HG02571 (cell line): ENCODE data around the gene POU6F1.
A peak's percentile ranks its signal among the peaks of the same experiment; 100 is the strongest.

Source experiments
- ATAC-seq: cut with Tn5 transposase; IDR thresholded peaks from one replicate; pipeline ENCODE4 v1.9.1; 2021; ENCODE audit warnings: mild to moderate bottlenecking, moderate library complexity; ENCODE audit not compliant: unreplicated experiment

POU6F1 gene

GRCh38 chr12:51197736-51198567 lies 19.9 kb downstream of the POU6F1 start:
- no peak for ATAC-seq

- ATAC-seq = no peak
Observed at GRCh38 chr12:51196547-51196946, 21.3 kb downstream of the POU6F1 start.

- ATAC-seq = no peak
Observed at GRCh38 chr12:51195841-51196240, 22.0 kb downstream of the POU6F1 start.

DNA sequence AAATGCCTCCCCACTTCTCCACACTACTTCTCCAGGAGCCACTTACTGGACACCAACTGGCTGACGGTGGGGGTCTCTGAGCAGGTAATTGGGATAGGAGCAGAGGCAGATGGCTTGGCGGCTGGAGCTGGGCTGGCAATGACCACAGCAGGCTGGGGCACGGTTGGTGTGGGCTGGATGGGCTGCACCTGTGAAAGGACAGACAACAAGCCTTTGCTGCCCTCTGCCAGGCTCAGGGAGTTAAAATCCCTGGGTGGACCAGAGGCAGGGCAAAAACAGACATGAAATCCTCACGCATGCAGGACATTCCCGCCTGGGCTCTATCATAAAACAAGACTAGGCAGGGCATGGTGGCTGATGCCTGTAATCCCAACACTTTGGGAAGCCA lies 25.6 kb downstream of the POU6F1 start:
- no peak for ATAC-seq

- ATAC-seq = no peak
Observed at GRCh38 chr12:51191516-51192283, 26.2 kb downstream of the POU6F1 start.

DNA sequence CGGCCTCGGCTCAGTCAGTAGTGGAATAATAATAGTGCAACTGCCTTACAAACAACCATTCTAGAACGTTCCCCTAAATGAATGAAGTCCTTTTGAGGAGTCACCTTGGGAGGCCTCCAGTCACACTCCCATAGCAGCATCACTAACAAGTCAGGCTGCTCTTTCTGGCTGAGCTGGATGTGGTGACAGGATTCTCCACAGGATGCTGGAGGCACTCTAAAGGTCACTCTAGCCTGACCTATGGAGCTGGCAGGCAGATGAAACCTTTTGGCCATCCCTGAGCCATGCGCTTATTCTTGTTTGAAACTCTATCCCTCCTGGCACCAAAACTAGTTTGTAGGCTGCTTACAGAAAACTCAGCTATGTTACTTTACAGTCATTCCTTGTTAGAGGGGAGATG lies 27.0 kb downstream of the POU6F1 start:
- ATAC-seq = no peak

GRCh38 chr12:51189790-51190355 lies 28.0 kb downstream of the POU6F1 start:
- ATAC-seq = no peak

DNA sequence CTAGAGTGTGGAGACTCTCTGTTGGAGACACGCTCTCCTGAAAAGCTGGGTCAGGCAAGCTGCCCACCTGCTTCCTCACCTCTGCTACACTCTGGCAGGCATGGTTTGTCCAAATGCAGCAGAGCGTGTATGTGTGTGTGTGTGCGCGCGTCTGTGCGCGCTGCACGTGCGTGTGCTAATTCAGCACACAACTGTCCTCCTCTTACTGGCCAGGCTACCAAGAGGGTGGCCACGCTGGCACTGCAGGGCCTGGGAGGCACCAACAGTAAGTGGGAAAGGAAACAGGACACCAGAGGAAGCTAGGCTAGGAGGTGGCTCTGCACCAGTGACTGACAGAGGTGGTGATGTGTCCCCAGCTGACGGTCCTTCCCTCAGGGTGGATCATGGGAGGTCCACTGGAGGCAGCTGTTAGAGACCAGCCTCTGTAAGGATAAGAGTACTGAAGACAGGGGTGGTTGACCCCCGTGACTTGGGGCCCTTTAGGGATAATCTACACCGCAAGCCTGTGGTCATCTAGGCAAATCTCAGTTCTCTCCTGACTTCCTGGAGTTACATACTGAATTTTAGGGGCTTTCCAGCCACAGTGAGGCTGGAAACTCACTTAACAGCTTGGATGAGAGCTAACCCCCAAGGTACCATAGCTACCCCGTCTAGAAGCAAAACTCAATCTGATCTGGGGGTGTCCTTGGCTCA lies 29.4 kb downstream of the POU6F1 start:
- ATAC-seq = no peak

- no peak for ATAC-seq
Observed at GRCh38 chr12:51187370-51187987, 30.4 kb downstream of the POU6F1 start.

- ATAC-seq = no peak
Observed at GRCh38 chr12:51186465-51187085, 31.3 kb downstream of the POU6F1 start.

DNA sequence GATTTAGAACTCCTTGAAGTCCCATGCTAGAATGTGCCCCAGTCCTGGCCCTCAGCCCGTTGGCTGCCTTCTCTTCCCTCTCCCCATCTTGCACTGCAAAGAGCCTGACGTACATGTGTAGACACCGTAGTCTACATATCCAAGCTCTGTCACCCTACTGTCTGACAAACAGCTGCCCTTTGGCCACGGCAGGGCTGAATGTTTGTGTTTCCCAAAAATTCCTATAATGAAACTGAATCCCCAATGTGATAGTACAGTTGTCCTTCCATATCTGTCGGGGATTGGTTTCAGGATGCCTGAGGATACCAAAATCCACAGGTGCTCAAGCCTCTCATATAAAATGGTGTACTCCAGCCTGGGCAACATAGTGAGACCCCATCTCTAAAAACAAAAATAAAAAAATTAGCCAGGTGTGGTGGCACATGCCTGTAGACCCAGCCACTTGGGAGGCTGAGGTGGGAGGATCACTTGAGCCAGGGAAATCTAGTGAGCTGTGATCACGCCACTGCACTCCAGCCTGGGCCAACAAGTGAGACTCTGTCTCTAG lies 32.6 kb downstream of the POU6F1 start:
- no peak for ATAC-seq

GRCh38 chr12:51183816-51184215 lies 34.0 kb downstream of the POU6F1 start:
- no peak for ATAC-seq

DNA sequence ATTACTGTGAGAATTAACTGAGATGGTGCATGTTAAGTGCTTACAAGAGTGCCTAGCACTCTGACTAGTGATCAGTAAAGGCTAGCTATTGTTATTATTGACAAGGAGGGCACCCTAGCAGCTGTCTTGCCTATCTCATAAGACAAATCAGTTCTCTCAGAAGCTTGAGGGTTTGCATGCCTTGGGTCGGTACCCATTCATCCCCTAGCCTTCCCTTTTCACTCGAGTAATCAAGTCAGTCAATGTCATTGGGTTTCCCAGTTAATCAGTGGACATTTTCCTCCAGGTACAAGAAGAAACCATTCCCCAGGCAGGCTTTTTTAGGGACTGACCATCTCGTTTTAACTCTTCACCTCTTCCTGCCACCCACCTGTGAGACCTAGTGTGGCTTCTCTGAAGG lies 34.5 kb downstream of the POU6F1 start:
- ATAC-seq = no peak

DNA sequence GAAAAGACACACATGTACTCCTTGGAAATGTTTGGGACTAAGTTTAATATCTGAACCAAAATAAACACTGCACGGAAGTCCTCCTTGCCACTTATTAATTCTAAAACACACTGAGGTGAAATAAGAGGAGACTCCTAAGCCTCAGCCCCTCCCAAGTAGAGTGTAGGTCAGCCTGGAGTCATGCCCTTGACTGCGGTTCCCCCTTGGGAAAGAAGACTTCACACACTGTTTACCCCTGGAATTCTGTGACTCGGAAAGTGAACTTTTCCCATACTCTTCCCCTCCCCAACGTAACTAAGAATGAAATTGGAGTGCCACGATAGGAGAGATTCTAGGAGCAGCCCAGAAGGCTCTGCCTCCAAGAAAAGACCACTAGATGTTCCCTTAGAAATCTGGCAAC lies 36.3 kb downstream of the POU6F1 start:
- ATAC-seq = no peak

DNA sequence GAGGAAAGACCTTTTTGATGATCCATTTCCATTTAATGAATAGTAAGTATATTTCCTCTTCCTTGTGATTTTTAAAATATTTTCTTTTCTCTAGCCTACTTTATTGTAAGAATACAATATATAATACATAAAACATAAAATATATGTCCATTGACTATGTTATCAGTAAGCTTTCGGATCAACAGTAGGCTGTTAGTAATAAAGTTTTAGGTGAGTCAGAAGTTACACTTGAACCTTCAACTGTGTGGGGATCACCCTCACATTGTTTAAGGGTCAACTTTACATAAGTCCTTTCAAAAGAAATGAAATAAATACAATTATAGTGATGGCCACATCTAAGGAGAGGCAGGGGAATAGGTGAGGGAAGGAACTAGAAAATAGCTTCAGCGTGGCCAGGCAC lies 40.0 kb downstream of the POU6F1 start:
- no peak for ATAC-seq

DNA sequence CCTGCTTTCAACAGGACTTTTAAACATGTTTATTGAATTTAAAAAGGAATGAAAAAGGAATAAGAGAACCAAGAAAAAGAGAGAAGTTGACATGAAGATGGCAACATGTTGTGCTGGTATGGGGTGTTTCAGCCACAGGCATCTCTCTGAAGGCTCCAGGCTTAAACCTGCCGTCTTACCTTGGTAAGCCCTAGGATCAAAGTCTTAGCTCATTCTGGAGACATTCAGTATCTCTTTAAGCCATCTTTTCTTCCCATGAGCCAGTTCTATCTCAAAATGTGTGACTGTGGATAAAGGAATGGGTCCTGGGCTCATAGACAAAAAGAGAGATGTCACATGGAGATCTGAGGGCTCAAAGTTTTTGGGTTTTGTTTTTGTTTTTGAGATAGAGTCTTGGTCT lies 43.4 kb downstream of the POU6F1 start:
- no peak for ATAC-seq

DNA sequence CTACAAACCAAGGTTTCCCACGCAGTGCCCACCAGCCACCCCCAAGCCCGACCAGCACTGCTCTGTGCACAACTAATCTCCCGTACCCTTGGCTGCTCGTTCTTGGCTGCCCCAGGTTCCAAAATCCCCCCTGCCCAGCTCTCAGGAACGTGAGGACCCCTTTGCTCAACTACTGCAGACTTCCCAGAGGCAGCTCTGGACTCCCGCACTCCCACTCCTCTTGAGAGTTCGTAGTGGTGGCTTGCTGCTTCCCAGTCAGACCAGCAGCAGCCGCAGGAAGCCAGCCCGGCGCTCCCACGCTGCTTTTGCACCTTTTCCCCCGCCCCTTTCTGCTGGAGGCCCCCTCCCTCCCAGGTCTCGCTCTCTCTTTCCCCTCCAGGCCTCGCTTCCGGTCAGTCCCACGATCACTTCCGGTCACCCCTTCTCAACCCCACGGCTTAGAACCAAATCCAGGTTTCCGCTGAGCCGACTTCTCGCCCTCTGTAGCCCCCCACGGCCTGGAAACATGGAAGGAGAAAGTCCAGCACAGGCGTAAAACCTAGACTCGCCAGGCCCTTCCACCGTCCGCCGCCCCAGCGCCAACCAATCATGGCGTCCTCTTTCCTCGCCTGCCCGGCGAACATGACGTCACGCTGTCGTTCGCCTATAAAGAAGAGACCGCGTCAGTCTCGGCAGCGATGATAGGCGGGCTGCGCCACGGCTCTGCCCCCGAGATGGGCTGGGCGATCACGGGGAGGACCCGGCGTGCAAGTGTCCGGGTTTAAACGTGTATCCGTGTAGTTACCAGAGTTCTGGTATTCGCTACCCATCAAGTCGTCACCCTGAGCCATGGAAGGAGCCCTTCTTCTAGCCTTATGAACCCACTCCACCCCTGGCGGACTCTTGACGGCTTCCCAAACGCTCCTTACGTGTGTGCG lies 45.1 kb downstream of the POU6F1 start, which contains the start of gene TFCP2:
Gene TFCP2, minus strand, starts transcription at position 621 of the 917 bp plus-strand sequence. CDS start 713 bp downstream, outside the sequence.
- ATAC-seq = peak; percentile 91

DNA sequence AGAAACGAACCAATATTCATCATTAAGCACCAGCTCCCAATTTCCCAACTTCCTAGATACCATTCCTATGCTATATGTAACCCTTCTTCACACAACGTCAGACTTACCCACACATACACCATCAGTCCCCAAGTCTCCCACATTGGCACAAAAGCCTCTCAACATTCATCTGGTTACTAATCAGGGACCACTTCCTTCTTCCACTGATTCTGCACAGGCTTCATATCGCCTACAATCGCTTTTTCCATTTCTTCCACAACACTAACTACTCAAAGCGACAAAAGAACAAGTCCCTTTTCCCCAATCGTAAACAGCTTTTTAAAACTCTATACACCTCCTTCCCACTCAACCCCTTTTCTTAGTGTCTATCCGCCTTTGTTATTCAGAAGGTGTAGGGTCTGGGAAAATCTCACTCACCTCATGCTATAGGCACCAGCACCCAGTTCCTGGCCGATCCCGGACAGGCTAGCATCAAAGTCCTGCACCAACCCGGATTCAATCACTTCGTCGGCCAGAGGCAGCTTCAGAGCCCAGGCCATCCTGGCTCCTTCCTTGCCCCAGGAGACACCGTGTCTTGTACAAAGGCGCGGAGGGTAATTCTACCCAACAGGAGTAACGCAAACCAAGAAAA lies 45.9 kb downstream of the POU6F1 start:
- peak; percentile 9 for ATAC-seq
